Activated CD8-positive, alpha-beta memory T cell treated with anti-CD3 and anti-CD28 coated beads for 36 hours (primary cell): ENCODE results near the gene USO1. TPM values are rescaled to one million over a fixed set of nuclear protein-coding genes. Genes with fewer than 3 reads are reported as not detected.
"Not testable (repeated sequence)": the region's sequence is repeated elsewhere in the genome, so short reads cannot be mapped to it uniquely, and the experiment has no call there.

ENCODE experiments used
- CTCF ChIA-PET: fragments of 350-600 bp; sonication (Branson Sonifier 250); formaldehyde crosslinking; loops from one replicate; lab custom pipeline; 2021; ENCODE audit warnings: antibody characterized with exemption; lab: Charles Lee
- POLR2A ChIA-PET: fragments of 350-600 bp; sonication (Branson Sonifier 250); formaldehyde crosslinking; loops from one replicate; lab custom pipeline; 2021; ENCODE audit warnings: antibody characterized with exemption; lab: Charles Lee
- total RNA-seq, 2 experiments: library from RNA; stranded (reverse); gene quantifications; one replicate each; pipeline ENCODE4 v1.2.3, GENCODE V29; 2021

USO1 gene
- total RNA-seq, 2 experiments from 2014 or later, result 40.8 to 43.8 TPM

GRCh38 chr4:75735525-75735924 lies 11.1 kb downstream of the USO1 start:
- POLR2A ChIA-PET, result no interaction called here
- CTCF ChIA-PET, result no interaction called here

GRCh38 chr4:75736862-75737261 lies 12.5 kb downstream of the USO1 start:
- ChIA-PET POLR2A (no interaction called here), CTCF (no interaction called here)

GRCh38 chr4:75737398-75737797 lies 13.0 kb downstream of the USO1 start:
- ChIA-PET CTCF (no interaction called here), POLR2A (no interaction called here)

GRCh38 chr4:75741027-75741426 lies 16.6 kb downstream of the USO1 start:
- CTCF ChIA-PET, result interaction anchor here (0.6 to 1.6 kb wide), 3 partner anchors 51 to 154 kb away, joined by 4 read pairs; no protein-coding TSS in a partner anchor
- POLR2A ChIA-PET, result no interaction called here

GRCh38 chr4:75742451-75742850 lies 18.1 kb downstream of the USO1 start:
- POLR2A ChIA-PET, result no interaction called here
- CTCF ChIA-PET, result no interaction called here

GRCh38 chr4:75745161-75745560 lies 20.8 kb downstream of the USO1 start:
- POLR2A ChIA-PET, result no interaction called here
- CTCF ChIA-PET, result no interaction called here

GRCh38 chr4:75745721-75746199 lies 21.4 kb downstream of the USO1 start:
- ChIA-PET CTCF (no interaction called here), POLR2A (no interaction called here)

- ChIA-PET CTCF (interaction anchor here (1.2 kb wide), 1 partner anchor 10 kb away, joined by 3 read pairs; no protein-coding TSS in a partner anchor), POLR2A (no interaction called here)
Observed at GRCh38 chr4:75752637-75753036, 28.3 kb downstream of the USO1 start.

DNA sequence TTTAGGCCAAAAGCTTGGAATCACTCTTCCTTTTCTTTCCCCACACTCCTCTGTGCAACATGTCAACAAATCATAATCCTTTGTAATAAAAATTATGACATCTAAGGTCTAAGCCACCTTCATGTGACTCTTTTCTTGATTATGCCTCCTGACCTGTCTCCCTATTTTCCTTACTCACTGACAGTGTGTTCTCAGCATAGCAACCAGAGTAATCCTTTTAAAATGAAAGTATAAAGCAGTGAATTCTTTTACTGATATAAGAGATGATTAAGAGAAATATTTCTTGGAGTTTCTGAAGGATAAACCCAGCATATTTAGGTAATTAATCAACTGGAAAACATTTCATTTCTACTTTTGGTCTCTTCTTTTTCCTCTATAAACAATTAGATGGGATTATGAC lies 44.7 kb downstream of the USO1 start:
- ChIA-PET CTCF (no interaction called here), POLR2A (no interaction called here)

DNA sequence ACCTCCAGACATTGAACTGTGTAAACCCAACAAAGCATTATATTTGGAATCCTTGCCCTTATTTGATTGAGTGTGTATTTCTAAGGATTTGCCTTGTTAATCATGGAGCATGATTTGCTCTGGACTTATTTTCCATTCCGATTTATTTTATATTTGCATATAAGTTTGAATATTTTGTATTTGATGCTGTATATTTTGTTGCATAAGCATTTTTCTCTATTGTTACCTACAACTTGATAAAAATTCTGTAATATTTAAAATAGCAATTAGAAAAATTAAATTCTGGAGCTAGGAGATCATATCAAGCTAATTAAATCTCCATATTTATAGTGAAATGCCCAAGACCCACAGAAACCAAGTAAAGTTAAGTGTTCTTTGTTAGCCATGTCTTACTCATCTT lies 47.2 kb downstream of the USO1 start:
- POLR2A ChIA-PET, result no interaction called here
- CTCF ChIA-PET, result no interaction called here

- ChIA-PET CTCF (no interaction called here), POLR2A (no interaction called here)
Observed at GRCh38 chr4:75777589-75777988, 53.2 kb downstream of the USO1 start.

- POLR2A ChIA-PET, result no interaction called here
- CTCF ChIA-PET, result no interaction called here
Observed at GRCh38 chr4:75779105-75779757, 54.9 kb downstream of the USO1 start.

- CTCF ChIA-PET, result no interaction called here
- POLR2A ChIA-PET, result interaction anchor here (0.6 kb wide), 1 partner anchor 68 kb away, joined by 15 read pairs; no protein-coding TSS in a partner anchor
Observed at GRCh38 chr4:75781305-75781704, 56.9 kb downstream of the USO1 start.

DNA sequence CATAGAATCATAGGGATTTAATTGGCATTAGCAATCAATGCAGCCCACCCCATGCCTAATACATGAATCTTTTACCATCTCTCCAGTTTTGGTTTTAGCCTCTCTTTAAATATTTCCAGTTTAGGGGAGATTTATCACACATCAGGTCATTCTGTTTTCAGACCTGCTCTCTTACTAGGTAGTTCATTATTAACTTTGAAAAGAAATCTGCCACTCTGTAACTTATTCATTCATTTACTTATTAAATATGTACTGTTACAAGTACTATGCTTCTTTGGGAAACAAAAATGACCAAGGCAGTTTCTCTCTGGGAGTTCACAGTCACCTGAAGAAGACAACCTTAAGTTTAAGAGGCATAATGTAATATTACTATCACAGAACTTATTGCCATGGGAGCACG lies 62.1 kb downstream of the USO1 start:
- ChIA-PET CTCF (no interaction called here), POLR2A (no interaction called here)

GRCh38 chr4:75786938-75787337 lies 62.6 kb downstream of the USO1 start:
- POLR2A ChIA-PET, result no interaction called here
- CTCF ChIA-PET, result no interaction called here

GRCh38 chr4:75790024-75790423 lies 65.6 kb downstream of the USO1 start:
- ChIA-PET POLR2A (no interaction called here), CTCF (no interaction called here)

DNA sequence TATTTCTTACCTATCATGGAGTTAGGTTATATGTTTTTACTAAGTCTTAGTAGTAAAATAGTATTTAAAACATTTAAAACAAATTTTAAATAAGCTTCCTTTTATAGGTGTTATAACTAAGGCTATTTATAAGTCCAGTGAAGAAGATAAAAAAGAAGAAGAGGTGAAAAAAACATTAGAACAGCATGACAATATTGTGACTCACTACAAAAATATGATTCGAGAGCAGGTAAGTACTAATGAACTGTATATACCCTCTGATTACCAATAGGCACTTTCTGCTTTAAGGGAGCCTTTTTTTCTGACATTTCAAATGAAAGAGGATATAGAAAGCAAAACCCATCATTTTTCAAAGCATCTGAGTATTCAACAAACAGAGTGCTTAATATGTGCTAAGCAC lies 76.6 kb downstream of the USO1 start:
- POLR2A ChIA-PET, result no interaction called here
- CTCF ChIA-PET, result interaction anchor here (1.5 kb wide), 1 partner anchor 17 kb away, joined by 4 read pairs; no protein-coding TSS in a partner anchor

GRCh38 chr4:75806035-75806434 lies 81.7 kb downstream of the USO1 start:
- CTCF ChIA-PET, result interaction anchor here (0.6 kb wide), 1 partner anchor 258 kb away, joined by 7 read pairs; no protein-coding TSS in a partner anchor
- POLR2A ChIA-PET, result not testable (repeated sequence)

- ChIA-PET POLR2A (no interaction called here), CTCF (no interaction called here)
Observed at GRCh38 chr4:75817901-75818300, 93.5 kb downstream of the USO1 start.

GRCh38 chr4:75819121-75819520 lies 94.7 kb downstream of the USO1 start:
- CTCF ChIA-PET, result no interaction called here
- POLR2A ChIA-PET, result no interaction called here

- ChIA-PET POLR2A (no interaction called here), CTCF (no interaction called here)
Observed at GRCh38 chr4:75820197-75820596, 95.8 kb downstream of the USO1 start.
